NCI-H524 treated with DMSO at 0.1 percent for 48 hours (cell line): ENCODE data around the gene RPS6KC1.
A peak's percentile ranks its signal among the peaks of the same experiment; 100 is the strongest.
"Not testable (repeated sequence)": the region's sequence is repeated elsewhere in the genome, so short reads cannot be mapped to it uniquely, and the experiment has no call there.

Source experiments
- DNase-seq: peaks from one replicate; lab custom pipeline; 2025; lab: John Stamatoyannopoulos, UW

RPS6KC1 gene, protein sequence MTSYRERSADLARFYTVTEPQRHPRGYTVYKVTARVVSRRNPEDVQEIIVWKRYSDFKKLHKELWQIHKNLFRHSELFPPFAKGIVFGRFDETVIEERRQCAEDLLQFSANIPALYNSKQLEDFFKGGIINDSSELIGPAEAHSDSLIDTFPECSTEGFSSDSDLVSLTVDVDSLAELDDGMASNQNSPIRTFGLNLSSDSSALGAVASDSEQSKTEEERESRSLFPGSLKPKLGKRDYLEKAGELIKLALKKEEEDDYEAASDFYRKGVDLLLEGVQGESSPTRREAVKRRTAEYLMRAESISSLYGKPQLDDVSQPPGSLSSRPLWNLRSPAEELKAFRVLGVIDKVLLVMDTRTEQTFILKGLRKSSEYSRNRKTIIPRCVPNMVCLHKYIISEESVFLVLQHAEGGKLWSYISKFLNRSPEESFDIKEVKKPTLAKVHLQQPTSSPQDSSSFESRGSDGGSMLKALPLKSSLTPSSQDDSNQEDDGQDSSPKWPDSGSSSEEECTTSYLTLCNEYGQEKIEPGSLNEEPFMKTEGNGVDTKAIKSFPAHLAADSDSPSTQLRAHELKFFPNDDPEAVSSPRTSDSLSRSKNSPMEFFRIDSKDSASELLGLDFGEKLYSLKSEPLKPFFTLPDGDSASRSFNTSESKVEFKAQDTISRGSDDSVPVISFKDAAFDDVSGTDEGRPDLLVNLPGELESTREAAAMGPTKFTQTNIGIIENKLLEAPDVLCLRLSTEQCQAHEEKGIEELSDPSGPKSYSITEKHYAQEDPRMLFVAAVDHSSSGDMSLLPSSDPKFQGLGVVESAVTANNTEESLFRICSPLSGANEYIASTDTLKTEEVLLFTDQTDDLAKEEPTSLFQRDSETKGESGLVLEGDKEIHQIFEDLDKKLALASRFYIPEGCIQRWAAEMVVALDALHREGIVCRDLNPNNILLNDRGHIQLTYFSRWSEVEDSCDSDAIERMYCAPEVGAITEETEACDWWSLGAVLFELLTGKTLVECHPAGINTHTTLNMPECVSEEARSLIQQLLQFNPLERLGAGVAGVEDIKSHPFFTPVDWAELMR

DNA sequence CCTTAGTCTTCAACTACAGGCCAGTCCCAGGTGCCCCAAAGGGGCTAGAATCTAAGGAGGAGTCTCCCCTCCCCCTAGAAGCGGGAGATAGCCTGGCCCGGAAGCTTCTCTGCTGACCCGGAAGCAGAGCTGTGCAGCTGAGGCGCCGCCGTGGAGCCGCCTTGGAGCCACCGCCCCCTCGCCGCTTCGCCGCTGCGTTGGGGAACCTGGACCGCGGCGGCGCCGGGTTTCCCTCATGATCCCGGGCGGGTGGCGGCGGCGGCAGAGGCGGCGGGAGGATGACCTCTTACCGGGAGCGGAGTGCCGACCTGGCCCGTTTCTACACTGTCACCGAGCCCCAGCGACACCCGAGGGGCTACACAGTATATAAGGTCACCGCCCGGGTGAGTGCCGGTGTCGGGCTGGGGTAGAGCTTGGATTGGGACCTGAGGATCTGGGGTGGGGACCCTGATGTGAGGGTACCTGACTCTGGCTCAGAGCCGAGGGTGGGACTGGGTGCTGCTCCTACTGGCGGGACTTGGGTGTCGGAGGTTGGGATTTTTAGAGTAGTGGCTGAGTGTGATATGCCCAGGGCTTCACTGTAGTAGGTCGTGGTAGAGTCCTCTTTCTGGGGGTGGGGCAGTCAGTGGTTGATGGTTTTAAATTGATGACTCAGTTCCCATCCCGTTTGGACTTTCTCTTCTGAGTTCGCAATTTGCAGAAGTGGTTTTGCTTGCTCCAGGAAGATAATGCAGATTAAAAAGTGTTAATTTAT lies at the start of gene RPS6KC1:
Gene RPS6KC1, plus strand, starts transcription at position 115 of the 754 bp plus-strand sequence. Its CDS starts 164 bp downstream, at position 279.
- peak; percentile 62 for DNase-seq

DNA sequence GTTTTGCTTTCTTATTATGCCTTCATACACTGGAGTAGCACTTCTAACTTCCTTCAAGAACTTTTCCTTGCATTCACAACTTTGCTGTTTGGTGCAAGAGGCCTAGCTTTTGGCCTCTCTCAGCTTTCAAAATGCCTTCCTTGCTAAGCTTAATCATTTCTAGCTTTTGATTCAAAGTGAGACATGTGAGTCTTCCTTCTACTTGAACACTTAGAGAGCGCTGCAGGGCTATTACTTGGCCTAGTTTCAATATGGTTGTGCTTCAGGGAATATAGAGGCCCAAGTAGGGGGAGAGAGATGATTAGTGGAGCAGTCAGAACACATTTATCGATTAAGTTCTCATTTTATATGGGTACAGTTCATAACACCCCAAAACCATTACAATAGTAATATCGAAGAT lies 47.8 kb upstream of the RPS6KC1 start:
- DNase-seq, result no peak

DNA sequence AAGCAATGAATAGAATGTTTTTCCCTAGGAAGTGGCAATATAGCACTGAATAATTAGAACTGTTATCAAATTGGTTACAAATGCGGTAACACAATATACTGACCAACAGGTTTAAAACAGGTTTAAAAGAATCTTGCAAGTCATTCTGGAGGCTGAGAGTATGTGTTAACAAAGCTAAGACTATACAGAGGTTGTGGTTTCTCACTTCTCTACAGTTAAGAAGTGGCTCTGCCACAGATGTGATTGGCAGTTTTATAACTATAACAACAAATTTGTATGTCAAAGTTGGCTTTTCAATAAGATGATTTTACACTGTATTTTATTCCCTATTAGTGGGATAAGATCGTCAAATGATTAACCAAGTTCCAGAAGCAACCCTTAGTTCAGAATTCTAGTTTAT lies 42.5 kb upstream of the RPS6KC1 start:
- no peak for DNase-seq

DNA sequence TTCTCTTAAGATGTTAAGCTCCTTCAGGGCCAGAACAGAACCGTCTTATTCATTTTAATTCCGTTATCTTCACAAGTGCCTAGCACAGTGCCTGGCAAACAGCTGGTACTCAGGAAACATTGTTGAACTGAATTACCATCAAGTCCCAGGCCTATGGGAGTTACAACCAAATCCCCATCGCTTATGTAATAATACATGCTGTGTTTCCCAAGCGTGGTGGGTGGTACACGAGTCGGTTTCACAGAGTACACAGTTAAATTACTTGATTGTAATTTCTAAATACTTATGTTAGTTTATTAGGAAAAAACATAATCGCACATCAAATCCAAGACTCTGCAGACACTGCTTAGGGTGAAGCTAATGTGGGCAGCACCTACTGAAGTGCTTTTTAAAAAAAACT lies 36.4 kb upstream of the RPS6KC1 start:
- no peak for DNase-seq

DNA sequence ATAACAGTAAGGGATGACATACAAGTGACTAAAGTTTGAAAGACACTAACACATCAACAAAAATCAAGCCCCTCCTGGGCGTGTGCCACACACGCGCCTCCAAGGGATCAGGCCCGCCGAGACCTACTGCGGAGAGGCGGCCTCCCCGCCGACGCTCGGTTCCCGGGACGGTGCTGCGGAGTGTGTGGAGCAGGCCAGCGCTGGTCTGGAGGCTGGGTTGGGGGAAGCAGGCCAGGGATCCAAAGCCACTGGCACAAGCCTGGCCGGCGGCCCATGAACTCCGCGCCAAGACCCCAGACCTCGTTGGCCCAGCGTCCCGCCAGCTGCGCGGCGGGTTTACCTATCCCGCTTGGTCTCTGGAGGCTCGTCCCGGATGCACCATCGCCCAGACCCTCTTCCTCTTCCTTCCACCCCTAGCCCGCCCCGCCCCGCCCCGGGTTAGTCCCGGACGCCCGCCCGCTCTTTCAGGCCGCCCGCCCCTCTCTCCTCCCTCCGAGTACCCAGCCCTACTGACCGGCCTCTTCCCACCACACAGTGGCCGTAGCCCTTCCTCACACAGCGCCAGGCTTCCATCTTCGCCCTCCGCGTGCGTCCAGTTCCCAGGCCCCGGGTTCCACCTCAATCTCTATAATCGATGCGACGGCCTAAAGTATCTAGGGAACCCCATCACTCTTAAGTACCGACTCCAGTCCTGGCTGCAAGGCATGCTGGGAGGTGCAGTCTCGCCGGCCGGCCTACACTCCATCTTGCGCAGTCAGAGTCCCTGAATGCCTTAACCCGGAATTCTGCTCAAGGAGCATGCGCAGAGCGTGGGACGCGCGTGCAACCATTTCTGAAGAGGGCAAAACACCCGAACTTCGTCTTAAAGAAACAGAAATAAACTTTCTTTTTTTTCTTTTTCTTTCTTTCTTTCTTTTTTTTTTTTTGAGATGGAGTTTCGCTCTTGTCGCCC lies 35.7 kb upstream of the RPS6KC1 start, which contains the start of gene ANGEL2:
Gene ANGEL2, minus strand, starts transcription at position 769 of the 952 bp plus-strand sequence. Its CDS starts 196 bp downstream, at position 573.
- DNase-seq, result peak; percentile 75

DNA sequence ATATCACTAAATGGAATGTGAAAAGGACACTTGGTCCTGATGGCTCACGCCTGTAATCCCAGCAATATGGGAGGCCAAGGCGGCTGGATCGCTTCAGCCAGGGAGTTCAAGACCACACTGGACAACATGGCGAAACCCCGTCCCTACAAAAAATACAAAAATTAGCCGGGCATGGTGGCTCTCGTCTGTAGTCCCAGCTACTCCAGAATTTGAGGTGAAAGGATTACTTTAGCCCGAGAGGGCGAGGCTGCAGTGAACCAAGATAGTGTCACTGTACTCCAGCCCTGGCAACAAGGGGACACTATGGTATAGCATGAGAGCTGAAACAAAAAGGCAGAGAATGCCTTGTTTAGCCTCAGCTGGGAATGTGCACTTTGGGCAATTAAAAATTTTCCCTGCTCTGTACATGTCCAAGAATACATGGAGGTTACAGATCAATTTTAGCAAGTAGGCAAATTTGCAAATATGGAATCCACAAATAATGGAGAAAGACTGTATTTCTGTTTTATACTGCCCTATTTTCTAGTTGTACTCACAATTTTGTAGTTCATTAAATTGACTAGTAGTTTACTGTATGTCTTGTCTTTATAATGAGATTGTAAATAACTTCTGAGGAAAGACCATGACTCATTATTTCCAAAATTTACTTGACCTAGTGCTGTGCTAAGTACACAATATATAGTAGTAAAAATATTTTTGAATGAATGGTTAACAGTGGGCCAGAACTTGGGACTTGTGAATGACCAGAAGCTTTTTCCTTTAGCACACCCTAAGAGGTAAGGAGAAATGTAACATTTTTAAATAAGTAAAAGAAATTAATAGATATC lies 33.4 kb upstream of the RPS6KC1 start:
- no peak for DNase-seq

DNA sequence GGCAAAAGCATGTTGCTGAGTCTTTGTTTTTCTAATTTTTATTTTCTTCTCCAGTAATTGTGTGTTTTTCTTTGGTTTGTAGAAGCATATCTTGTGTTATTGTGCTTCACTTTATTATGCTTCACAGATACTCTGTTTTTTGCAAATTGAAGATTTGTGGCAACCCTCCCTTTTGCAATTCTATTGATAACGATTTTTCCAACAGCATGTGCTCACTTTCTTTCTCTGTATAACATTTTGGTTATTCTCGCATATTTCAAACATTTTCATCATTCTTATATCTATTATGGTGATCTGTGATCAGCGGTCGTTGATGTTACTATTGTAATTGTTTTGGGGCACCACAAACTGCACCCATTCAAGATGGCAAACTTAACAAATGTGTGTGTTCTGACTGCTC lies 31.6 kb upstream of the RPS6KC1 start:
- DNase-seq, result no peak

DNA sequence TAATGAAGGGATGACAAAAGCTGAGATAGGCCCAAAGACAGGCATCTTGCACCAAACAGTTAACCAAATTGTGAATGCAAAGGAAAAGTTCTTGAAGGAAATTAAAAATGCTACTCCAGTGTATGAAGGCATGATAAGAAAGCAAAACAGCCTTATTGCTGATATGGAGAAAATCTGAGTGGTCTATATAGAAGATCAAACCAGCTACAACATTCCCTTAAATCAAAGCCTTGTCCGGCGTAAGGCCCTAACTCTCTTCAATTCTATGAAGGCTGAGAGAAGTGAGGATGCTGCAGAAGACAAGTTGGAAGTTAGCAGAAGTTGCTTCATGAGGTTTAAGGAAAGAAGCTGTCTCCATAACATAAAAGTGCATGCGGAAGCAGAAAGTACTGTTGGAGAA lies 31.0 kb upstream of the RPS6KC1 start:
- DNase-seq, result no peak

DNA sequence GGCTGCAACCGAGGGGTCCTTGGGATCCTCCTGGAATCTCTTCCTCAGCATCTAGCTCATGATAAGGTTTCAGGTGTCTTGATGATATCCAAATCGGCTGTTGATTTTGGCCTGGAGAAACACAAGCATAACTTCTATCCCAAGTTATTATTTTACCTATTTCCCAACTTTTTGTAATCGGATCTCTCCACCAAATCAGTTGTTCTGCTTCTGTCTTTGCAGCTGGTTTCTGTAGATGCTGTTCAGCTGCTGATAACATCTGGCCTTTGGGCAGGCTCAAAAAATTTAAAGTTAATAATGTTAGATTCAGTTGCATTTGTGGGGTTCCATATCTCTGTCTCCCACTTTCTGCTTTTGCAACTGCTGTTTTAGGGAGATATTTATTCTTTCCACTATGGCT lies 24.0 kb upstream of the RPS6KC1 start:
- DNase-seq, result not testable (repeated sequence)

DNA sequence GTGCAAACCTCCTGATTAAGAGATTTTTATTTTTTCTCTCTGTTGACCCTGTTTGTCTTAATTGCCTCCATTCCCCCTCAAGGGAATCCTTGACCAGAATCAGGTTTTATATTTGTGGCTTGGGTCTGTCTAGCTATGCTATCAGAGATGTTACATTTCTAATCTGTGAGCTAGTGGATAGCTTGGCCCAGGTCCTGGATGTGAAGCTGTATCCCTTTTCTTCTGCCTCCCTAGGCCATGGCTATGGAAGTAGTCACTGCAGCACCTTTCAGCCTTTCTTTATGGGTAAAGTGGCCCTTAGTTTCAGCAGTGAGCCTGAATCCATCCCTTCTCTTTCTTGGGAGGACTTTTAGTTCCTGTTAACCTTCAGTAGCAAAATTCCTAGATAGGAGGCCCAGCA lies 18.4 kb upstream of the RPS6KC1 start:
- no peak for DNase-seq

DNA sequence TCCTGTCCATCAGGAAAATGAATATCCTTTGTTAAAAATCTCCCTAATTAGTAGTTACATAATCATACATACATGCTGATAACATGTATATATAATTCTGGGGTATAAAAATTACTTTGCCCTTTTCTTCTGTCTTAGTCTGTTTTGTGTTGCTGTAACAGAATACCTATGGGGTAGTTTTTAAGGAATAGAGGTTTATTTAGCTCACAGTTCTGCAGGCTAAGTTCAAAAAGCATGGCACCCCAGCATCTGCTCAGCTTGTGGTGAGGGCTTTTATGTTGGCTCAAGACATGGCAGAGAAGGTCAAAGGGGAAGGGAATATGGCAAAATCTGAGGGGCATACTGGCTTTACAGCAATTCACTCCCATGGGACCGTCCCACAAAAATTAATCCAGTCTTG lies 16.3 kb upstream of the RPS6KC1 start:
- DNase-seq, result no peak

DNA sequence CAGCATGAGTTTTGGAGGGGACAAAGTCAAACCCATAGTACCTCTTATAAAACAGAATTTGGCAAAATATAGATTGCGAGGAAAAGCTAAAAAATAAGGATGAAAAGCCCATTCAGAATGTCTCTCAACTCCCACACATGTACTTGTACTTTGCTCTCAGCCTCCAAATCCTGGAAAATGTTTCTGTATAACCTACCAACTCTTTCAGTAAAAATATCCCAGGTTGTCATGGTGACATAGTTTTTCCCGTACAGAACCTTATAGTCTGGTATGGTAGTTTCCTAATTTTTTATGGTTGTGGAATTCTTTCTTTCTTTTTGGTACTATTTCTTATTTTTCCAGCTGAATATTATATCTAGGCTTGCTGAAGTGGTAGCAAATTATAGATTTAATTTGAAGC lies 15.5 kb upstream of the RPS6KC1 start:
- DNase-seq, result no peak

DNA sequence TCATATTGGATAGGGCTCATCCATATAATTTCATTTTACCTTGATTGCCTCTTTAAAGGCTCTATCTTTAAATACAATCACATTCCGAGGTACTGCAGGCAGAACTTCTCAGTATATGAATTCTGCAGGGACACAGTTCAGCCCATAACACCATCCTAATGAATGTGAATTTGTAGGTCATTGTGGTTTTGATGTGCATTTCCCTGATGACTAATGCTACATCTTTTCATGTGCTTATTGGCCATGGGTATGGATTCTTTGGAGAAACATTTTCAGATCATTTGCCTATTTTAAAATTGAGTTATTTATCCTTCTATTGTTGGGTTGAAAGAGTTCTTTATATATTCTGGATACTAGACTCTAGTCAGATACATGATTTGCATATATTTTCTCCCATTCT lies 9.6 kb upstream of the RPS6KC1 start:
- DNase-seq, result no peak

DNA sequence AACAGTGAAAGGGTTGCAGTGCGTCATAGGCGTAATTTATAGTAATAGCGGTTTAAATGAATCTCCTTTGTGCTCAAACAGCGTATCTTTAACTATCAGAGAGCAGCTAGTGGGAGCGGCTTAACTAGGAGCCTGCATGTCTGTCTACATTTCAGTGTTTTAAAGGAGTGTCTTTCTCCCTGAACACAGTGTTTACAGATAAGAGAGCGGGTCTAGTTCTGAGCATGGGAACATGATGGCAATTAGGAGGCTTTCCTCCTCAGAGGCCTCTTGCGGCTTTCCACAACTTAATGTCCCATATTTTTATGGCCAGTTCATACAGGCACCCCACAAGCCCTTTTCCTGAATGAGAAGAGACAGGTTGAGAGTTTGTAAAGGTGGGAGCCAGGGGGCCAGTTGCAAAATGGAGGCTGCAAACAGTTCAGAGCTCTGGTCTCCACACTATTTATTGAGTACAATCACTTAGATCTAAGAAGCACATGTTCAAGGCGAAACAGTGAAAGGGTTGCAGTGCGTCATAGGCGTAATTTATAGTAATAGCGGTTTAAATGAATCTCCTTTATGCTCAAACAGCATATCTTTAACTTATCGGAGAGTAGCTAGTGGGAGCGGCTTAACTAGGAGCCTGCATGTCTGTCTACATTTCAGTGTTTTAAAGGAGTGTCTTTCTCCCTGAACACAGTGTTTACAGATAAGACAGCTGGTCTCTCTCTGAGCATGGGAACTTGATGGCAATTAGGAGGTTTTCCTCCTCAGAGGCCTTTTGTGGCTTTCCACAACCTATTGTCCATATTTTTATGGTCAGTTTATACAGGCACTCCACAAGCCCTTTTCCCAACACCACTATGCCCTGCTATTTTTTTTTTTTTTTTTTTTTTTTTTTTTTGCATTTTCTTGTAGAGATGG lies 5.5 kb upstream of the RPS6KC1 start:
- DNase-seq, result not testable (repeated sequence)

DNA sequence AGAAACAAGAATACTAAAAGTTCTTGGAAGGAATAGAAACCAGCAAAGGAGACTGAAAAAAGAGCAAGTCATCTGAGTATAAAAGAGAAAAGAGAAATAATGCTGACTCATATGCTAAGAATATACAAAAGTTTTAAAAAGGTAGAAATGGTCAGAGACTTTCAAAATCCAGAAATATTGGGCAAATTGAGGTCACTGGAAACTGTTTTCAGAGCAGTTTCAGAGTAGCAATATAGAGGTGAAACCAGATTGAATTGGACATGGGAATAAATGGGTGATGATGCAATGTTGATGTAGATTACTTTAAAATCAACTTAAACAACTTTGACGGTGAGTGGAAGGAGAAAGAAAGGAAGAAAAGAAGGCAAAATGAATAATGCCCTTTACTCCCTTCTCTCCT lies 1.8 kb upstream of the RPS6KC1 start:
- DNase-seq, result no peak

DNA sequence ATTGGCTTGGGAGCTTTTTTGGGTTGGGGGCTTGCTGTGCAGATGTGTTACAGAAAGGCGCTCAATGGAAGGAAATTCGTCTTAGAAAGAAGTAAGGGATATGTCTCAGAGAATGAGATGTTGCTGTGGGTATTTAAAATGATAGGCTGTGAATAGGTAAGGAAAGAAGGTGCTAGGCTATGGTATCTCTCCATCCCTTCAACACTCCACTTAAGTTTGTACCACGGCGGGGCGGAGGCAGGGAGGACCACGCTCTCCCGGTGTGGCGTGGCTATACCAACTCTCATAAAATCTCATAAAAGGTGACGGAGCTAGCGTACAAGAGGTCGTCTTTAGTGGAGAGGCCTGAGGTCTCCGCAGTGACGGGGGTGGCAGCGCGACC lies 305 bp upstream of the RPS6KC1 start:
- DNase-seq, result no peak

DNA sequence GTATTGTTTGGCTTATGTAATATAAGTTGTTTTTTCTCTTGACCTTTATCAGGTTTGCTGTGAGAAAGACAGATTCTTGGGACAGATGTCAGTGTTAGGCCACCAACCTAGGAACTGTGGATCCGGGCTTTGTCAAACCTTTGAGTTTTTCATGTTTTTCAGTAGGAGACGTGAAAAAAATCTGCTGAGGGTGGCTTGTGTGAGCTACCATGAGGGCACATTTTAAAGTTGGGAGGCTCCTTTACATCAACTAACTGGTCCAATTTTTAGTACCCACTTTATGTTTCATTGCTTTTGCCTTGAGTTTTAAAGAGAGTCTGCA lies 801 bp downstream of the RPS6KC1 start:
- DNase-seq, result no peak

DNA sequence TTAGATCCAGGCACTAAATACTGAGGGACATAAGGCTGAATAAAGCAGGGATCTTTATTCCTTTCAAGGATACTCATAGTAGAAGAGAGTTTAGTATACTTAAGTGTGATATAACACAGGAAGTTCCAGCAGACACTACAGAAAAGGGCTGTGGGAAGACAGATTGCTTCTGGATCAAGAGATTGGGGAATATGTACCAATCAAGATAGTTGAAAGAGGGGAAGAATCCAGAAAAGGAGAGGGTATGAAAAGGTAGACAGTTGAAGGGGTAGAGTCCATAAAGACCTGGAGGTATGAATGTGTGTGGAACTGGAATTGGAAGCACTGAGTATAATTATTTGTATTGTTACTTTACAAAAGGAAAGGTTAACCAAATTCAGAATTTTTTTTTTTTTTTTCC lies 2.4 kb downstream of the RPS6KC1 start:
- DNase-seq, result no peak

DNA sequence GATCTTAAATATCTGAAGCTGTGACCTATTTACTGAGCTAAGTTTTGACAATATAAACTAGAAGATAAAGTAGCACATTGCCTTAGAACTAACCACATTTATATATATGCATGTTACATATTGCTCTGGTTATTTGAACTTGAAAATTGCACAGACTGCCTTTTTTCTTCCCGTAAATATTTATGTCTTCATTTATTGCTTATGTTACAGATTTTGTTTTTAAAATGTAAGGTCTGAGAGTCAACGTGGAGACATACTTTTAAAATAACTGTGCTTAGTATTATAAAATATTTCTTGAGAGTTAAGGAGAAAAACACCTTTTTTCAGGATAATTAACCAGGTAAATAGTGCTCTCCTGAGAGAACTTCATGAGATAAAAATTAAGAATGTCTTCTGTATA lies 3.1 kb downstream of the RPS6KC1 start:
- DNase-seq, result no peak
